ENCODE results near the gene ZMYND8. TPM values are rescaled to one million over a fixed set of nuclear protein-coding genes. Genes with fewer than 3 reads are reported as not detected.

Gene ZMYND8
- total RNA-seq, 1 experiment from 2014 or later = 11.7 TPM

DNA sequence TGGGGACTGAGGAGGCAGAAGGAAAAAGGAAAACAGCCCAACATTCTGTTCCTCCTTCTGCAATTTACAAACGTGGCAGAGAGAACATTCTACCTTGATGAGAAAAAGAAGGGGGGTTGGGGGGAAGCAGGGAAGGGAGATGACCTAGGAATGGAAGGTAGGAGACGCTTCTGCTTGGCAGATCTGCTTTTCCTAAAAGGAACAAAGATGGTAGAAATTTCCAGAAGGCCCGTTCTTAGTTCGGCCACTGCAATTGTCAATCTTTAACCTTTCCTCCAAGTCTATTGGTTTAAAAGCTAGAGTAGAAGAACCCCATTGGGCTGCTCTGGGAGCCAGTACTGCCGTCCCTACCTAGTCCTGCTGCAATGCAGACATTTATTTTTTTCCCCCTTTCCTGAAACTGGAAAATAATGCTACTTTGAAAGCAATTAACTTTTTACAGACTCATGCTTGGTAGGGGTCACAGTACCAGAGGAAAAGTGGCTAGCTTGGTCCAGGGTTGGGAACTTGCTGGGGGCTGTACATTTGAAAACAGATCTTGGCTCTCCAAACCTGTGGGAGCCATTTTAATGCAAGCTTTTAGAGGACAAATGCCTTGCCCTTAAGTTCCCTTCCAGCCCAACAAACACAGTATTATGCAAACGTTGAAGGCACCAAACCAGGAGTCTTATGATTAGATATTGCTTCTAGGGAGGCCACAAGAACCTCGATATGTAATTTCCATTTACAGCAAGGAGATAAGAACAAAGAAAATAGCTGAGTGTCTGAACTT, 2.6 kb downstream of the ZMYND8 start:
- DNase-seq (ENCODE audit: low spot score) = no peak

DNA sequence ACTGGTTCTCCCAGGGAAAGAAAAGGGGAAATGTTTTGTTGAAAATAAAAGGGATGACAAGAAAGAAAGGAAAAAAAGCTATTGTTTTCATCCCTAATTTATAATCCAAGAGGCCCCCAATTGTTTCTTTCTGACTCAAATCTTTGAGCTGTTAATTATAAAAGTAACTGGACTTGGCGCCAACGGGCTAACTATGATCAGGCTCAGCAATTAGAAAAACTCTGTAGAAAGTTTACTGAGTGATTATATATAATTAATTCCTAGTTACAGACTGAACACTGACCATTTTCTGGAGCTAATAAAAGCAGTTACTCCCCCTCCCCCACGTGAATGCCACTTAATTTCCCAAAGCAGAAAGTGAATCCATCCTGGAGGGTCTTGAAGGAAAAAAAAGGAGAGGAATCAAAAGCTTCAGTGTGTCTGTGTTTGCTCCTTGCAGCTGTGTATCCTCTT, 3.2 kb downstream of the ZMYND8 start:
- DNase-seq (ENCODE audit: low spot score) = no peak

DNA sequence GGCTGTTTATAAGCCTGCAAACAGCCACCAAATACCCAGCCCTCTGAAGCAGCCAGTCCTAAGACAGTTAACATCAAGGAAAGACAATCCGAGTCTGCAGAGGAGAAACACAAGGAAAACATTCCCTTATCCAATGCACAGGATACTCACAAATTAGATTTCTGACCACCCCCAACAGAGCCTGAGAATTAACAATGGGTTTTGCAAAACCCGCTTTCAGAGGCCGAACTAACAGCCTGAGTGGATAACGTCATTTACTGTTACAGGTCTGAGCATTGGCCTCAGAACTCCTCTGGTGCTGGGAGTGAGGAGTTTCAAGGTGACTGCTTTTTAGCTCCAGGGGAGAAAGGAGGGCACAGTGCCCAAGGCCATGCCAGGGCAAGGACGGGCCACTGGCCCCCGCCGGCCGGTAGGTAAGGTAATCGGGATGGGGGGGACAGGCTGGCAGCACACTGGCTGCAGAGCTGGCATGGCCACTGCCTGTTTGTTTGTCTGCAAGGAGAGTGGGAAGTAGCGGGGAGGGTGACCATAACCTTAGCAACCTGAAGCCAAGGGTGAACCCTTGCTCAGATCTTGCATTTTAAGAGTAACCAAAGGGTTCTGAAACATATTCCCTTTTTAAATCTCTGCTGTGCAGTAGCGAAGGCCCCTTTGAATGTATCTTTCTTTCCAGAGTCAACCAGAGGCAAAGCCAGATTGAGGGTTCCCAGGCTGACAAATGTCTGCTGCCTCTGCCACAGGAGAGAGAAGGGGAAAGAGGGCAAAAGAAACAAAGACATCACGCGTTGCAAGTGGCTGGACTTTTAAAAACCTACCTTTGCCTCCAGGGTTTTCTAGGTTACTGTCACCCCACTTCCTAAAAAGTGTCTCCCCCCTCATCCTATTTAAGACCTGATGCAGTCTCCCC, 3.9 kb downstream of the ZMYND8 start:
- no peak for DNase-seq (ENCODE audit: low spot score)

GRCh38 chr20:47351643-47352331, 4.7 kb downstream of the ZMYND8 start:
- DNase-seq (ENCODE audit: low spot score) = no peak

- DNase-seq (ENCODE audit: low spot score) = no peak
Measured at GRCh38 chr20:47350691-47351545, 5.6 kb downstream of the ZMYND8 start.

DNA sequence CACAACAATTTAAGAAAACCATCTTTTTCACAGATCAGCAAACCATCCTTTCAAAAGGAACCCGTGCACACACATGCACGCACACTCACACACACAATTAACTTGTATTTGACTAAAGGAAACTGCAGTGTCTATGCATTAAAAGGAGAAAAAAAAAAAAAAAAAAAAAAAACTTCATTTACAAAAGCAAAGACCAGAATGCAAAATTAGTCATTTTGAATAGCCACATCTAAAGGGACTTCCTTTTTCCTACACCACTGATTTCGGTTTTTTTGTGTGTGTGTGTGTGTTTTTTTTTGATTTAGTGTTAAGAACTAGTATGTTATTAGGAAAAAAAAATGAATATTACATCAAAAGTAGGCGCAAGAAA, 6.3 kb downstream of the ZMYND8 start:
- DNase-seq (ENCODE audit: low spot score) = no peak

DNA sequence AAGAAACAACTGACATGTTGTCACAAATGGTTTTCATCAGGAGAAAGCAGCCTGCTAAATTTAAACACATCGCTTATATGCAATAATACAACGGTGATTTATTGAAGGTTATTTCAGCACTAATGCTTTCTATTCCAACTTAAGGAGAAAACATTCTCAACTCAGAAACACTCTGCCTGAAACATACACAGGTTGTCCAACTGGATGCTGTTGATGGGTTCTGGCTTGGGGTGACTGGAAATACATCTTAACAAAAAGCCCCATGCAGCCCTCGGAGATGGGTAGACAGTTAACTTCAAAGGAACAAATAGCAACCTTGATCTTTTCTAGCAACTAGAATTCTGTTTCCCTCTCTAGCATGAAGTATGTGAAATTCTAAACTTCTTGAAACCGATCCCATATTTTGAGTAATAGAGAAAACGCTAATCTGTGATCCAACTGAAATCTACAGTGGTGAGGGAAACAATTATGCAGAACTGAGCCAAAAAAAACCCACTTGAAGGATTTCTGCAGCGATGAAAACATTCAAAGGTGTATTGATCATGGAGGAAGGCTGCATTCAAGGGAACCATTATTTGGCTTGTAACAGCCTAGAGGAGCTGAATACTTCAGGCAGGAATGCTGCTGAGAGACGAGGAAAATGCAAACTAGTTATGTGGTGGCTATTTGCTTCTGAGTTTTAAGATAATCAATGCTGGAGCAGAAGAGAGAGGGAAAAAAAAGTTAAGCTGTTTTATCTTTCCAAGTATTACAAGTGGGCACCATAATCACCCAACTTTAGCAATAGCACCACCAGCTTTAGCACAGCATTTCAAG, 6.9 kb downstream of the ZMYND8 start:
- DNase-seq (ENCODE audit: low spot score) = no peak

DNA sequence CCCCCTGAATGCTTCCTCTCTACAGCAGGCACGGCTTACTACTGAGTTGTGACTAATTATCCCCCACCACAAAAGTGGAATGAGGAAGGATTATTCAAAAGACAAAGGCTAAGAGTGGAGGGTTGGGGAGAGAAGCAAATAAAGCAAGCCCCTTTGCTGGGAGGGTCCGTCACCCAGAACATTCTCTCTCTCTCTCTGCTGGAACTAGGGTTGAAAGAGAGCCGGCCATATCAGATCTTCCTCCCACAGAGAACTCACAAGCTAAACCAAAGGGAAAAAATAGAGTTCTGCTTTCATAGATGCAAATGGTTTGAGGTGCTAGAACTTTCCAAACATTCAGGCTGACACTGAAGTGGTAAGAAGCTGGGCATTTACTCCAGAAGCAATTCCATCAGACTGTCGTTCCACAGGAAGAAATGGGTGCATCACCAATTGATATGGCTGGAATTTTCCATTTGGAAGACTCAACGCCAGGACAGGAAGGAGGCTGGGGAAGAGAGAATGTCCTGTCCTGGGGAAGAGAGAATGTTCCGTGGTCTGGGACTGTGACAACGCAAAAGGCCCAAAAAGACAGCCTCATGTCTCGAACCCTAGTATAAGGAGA, 7.9 kb downstream of the ZMYND8 start:
- no peak for DNase-seq (ENCODE audit: low spot score)

- DNase-seq (ENCODE audit: low spot score) = no peak
Measured at GRCh38 chr20:47347661-47348435, 8.7 kb downstream of the ZMYND8 start.

GRCh38 chr20:47346172-47346571, 10.3 kb downstream of the ZMYND8 start:
- DNase-seq (ENCODE audit: low spot score) = no peak

- no peak for DNase-seq (ENCODE audit: low spot score)
Measured at GRCh38 chr20:47345214-47345613, 11.3 kb downstream of the ZMYND8 start.

DNA sequence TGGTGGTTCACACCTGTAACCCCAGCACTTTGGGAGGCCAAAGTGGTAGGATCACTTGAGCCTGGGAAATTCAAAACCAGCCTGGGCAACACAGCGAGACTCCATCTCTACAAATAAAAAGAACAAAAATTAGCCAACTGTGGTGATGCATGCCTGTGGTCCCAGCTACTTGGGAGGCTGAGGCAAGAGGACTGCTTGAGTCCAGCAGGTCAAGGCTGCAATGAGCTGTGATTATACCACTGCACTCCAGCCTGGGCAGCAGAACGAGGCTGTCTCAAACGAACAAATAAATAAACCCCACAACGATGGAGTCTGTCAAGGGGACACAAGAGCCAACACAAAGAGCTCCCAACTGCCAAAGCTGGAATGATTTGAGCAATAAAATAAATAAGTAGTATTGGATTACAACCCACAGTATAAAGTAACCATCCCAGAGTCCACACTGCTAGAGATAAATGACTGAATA, 13.5 kb downstream of the ZMYND8 start:
- DNase-seq (ENCODE audit: low spot score) = peak; percentile 50

GRCh38 chr20:47338131-47338628, 18.3 kb downstream of the ZMYND8 start:
- DNase-seq (ENCODE audit: low spot score) = no peak

DNA sequence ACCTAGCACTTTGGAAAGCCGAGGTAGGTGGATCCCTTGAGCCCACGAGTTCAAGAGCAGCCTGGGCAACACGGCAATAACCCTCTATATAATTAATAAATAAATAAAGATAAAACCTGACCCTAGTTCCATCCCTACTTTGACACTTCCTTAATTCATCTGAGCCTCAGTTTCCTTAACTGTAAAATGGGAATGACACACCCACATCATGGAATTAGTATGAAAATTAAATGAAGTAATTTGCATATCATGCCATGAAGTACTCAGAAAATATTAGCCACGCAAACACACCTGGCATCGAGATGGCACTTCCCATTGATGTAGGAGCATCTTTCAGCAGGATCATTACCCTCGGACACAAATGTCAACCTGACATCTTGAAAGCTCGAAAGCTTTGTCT, 19.1 kb downstream of the ZMYND8 start:
- DNase-seq (ENCODE audit: low spot score) = no peak

GRCh38 chr20:47336129-47336754, 20.3 kb downstream of the ZMYND8 start:
- DNase-seq (ENCODE audit: low spot score) = no peak

DNA sequence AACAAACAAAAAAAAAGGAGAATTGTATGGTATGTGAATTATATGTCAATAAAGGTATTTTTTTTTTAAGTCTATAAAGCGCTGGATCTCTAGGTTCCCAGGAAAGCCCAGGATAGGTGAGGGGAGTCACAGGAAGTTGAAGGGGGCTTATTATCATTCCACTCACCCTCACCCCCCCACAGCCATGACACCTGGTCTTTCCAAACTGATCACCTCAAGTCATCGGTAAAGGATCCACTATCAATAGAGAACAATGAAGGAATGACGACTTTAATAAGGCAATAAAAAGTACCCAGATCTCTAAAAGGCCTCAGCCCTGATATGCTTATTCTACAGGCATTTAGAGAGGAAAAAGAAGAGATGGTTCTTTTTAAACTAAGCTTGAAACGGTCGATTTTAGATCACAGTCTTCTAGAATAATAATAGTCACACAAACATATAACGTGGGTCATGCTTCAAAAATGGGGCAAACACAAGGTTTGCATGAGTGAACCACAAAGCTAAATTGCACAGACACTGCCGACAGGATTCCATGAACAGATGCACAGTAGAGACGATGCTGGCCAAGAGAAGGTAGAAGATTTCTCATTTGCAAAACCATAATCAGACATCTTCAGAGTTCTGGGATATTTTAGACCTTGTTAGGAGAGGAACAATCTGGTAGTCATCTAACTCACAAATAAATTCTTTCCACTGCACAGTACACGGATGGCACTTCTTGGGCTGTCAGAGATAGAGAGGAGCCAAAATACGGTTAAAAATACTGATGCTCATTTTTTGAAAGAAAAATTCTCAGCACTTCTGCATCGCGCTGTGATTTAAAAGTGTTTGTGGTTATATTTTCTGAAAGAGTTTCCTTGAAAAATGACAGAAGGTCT, 21.0 kb downstream of the ZMYND8 start:
- DNase-seq (ENCODE audit: low spot score) = no peak

DNA sequence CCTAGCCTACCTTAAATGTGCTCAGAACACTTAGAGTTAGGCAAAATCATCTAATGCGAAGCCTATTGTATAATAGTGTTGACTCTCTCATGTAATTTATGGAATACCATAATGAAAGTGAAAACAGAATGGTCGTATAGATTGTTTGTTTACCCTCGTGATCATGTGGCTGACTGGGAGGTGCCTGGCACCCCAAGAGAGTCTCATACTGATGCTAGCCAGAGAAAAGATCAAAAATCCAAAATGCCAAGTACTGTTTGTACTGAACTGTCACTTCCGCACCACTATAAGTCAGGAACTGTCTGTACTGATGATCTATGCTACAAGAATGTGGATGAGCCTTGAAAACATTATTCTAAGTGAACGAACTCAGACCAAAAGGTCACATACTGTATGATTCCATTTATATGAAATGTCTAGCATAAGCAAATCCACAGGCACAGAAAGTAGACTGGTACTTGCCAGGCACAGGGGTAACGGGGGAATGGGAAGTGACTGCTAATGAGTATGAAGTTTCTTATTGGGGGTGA, 22.4 kb downstream of the ZMYND8 start:
- peak; percentile 56 for DNase-seq (ENCODE audit: low spot score)
